GM12875 (cell line): ENCODE results near the gene TSPAN2.
"Not testable (repeated sequence)": the region's sequence is repeated elsewhere in the genome, so short reads cannot be mapped to it uniquely, and the experiment has no call there.

ENCODE experiments used
- H3K4me3 ChIP-seq: one replicate; pipeline ENCODE4 v1.5.1; 2011; ENCODE audit warnings: low read depth, low read length, control low read depth
- CTCF ChIP-seq: IDR thresholded peaks from 2 replicates; pipeline ENCODE4 v1.5.1; 2011; ENCODE audit warnings: low read depth, mild to moderate bottlenecking, control low read depth, inconsistent platforms, low read length, moderate library complexity, borderline replicate concordance; ENCODE audit not compliant: insufficient read depth

Gene TSPAN2

GRCh38 chr1:115023593-115023992, 65.7 kb downstream of the TSPAN2 start:
- no peak for TF ChIP-seq CTCF
- H3K4me3 ChIP-seq = no peak overlapping the region

- TF ChIP-seq CTCF = no peak
- H3K4me3 ChIP-seq = no peak overlapping the region
Observed at GRCh38 chr1:115021145-115021544, 68.2 kb downstream of the TSPAN2 start.

GRCh38 chr1:115019549-115019948, 69.8 kb downstream of the TSPAN2 start:
- H3K4me3 ChIP-seq = not testable (repeated sequence)

- TF ChIP-seq CTCF = no peak
- no peak overlapping the region for H3K4me3 ChIP-seq
Observed at GRCh38 chr1:115013792-115014191, 75.5 kb downstream of the TSPAN2 start.

GRCh38 chr1:115012434-115012833, 76.9 kb downstream of the TSPAN2 start:
- no peak overlapping the region for H3K4me3 ChIP-seq
- no peak for TF ChIP-seq CTCF

- TF ChIP-seq CTCF = no peak
- no peak overlapping the region for H3K4me3 ChIP-seq
Observed at GRCh38 chr1:115012006-115012405, 77.3 kb downstream of the TSPAN2 start.

- no peak for TF ChIP-seq CTCF
- no peak overlapping the region for H3K4me3 ChIP-seq
Observed at GRCh38 chr1:115006191-115006590, 83.1 kb downstream of the TSPAN2 start.
